Body of pancreas (tissue), 4 donors: ENCODE results near the gene ERC2. TPM values are rescaled to one million over a fixed set of nuclear protein-coding genes. Genes with fewer than 3 reads are reported as not detected.

Source experiments
- ATAC-seq: fragments of 150-250 bp; one replicate; pipeline ENCODE4 v1.9.1; 2016
- DNase-seq, 4 donors: peaks; one replicate each; pipeline ENCODE4 v3.0.0-alpha.2; 2019
- H3K27ac ChIP-seq, 4 donors: fragments of 200-600 bp; sonication (generic); 1 replicate in 3 of 4; 2 replicates in 1 of 4; pipeline versions ENCODE4 v1.5.1 to v1.6.1; 2016 to 2019; ENCODE audit warnings: mild to moderate bottlenecking in 1 of 4, mixed read lengths in 1 of 4, moderate library complexity in 1 of 4
- H3K27me3 ChIP-seq, 2 donors: fragments of 200-600 bp; sonication (generic); one replicate each; pipeline ENCODE4 v1.6.0; 2016; ENCODE audit warnings: mild to moderate bottlenecking in 1 of 2
- H3K36me3 ChIP-seq, 2 donors: fragments of 200-600 bp; sonication (generic); replicated peaks in 1 of 2; 2 replicates each; pipeline ENCODE4 v1.5.1; 2016; ENCODE audit warnings: low read depth in 2 of 2; ENCODE audit not compliant: insufficient read depth in 1 of 2
- H3K4me1 ChIP-seq: fragments of 200-600 bp; sonication (generic); one replicate; pipeline ENCODE4 v1.6.0; 2016
- H3K4me3 ChIP-seq, 2 donors: fragments of 200-600 bp; sonication (generic); 1 replicate in 1 of 2; 2 replicates in 1 of 2; pipeline ENCODE4 v1.5.1; 2016 to 2019
- H3K9me3 ChIP-seq, 3 donors: fragments of 200-600 bp; sonication (generic); 1 replicate in 2 of 3; 2 replicates in 1 of 3; pipeline ENCODE4 v1.5.1; 2016
- POLR2A ChIP-seq, 3 donors: fragments of 450-650 bp; IDR thresholded peaks; one replicate each; pipeline ENCODE4 v1.6.1; 2016; ENCODE audit warnings: antibody characterized with exemption in 3 of 3, mild to moderate bottlenecking in 2 of 3
- WGBS, 2 donors: methylation state at CpG; one replicate each; pipeline ENCODE4 v1.1.5; 2017; 5-methylcytosine and 5-hydroxymethylcytosine counted together
- intact Hi-C: fragments of 100-400 bp; cut with DNase I; formaldehyde crosslinking; loops from one replicate; pipeline ENCODE4 v1.15.1; 2023
- total RNA-seq, 2 donors: library from RNA; depleted of rRNA; stranded (reverse); fragments of >200 nt; gene quantifications; one replicate each; pipeline ENCODE4 v1.1.0, GENCODE V29; 2016
- TF ChIP-seq, protein P1 (sequence below), 7 experiments: fragments of 450-650 bp in 4 of 7; fragments of 200-600 bp in 3 of 7; sonication (generic) in 3 of 7; IDR thresholded peaks; one replicate each; pipeline ENCODE4 v1.5.1; 2016 to 2019; ENCODE audit warnings: antibody characterized with exemption in 7 of 7

The ERC2 gene
- total RNA-seq, 2 donors from 2014 or later, result 4.0 to 4.7 TPM

DNA sequence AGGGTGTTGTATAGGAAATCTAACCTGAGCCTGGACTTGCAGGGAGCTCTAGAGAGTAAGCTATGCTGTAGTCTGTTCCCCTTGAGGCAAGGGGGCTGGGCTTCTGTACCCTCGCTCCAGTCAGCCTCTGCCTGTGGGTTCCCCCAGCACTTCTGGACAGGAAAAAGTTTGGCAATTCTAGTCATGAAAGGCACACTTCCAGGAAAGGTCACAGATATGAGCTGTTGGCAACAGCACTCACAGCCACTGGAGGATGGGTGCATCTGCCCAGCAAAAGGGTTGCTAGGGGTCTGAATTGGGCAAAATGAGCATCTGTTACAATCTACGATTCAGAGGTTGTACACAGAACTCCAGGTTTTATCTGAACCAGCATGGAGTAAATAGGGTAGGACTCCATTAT lies 281.2 kb downstream of the ERC2 start:
- Histone ChIP-seq H3K27me3 (no peaks in the 10 kb centered on the region), H3K4me3 (no peak overlapping the region), H3K9me3 (no peaks in the 10 kb centered on the region), H3K4me1 (no peaks in the 10 kb centered on the region), H3K27ac (no peak overlapping the region), H3K36me3 (no peaks in the 10 kb centered on the region)
- ATAC-seq (no peak), DNase-seq (no peak)
- TF ChIP-seq POLR2A (IDR thresholded peaks at IDR 0.05), result no peak
- TF ChIP-seq, protein P1, sequence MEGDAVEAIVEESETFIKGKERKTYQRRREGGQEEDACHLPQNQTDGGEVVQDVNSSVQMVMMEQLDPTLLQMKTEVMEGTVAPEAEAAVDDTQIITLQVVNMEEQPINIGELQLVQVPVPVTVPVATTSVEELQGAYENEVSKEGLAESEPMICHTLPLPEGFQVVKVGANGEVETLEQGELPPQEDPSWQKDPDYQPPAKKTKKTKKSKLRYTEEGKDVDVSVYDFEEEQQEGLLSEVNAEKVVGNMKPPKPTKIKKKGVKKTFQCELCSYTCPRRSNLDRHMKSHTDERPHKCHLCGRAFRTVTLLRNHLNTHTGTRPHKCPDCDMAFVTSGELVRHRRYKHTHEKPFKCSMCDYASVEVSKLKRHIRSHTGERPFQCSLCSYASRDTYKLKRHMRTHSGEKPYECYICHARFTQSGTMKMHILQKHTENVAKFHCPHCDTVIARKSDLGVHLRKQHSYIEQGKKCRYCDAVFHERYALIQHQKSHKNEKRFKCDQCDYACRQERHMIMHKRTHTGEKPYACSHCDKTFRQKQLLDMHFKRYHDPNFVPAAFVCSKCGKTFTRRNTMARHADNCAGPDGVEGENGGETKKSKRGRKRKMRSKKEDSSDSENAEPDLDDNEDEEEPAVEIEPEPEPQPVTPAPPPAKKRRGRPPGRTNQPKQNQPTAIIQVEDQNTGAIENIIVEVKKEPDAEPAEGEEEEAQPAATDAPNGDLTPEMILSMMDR (IDR thresholded peaks at IDR 0.05), result no peak
- WGBS, 2 donors, result 72 to 83% methylated on average over 2 of the region's 2 CpGs
- intact Hi-C loops, result no loop called here

DNA sequence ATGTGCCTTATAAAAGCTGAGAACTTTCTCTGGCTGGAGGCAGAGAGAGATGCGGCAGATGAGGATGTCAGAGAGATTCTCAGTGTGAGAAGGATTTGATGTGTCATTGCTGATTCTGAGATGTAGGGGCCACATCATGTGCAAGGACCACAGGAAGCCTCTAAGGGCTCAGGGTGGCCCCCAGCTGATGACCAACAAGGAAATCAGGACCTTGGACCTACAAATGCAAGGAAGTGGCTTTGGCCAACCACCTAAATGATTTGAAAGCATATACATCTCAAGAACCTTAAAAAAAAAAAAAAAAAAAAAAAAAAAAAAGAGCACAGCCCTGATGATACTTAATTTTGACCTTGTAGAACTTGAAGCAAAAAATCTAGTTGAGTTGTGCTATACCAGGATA lies 282.4 kb downstream of the ERC2 start:
- no peaks in the 10 kb centered on the region for H3K4me1 ChIP-seq
- no peak for DNase-seq
- H3K27ac ChIP-seq, result no peak overlapping the region
- no peaks in the 10 kb centered on the region for H3K9me3 ChIP-seq
- H3K4me3 ChIP-seq, result no peak overlapping the region
- ATAC-seq, result no peak
- no peaks in the 10 kb centered on the region for H3K36me3 ChIP-seq
- WGBS, 2 donors, result 86 to 100% methylated on average over 1 of the region's 1 CpG
- no peak for TF ChIP-seq POLR2A (IDR thresholded peaks at IDR 0.05)
- TF ChIP-seq, protein P1 (IDR thresholded peaks at IDR 0.05), result no peak
- no peaks in the 10 kb centered on the region for H3K27me3 ChIP-seq
- intact Hi-C loops, result no loop called here

DNA sequence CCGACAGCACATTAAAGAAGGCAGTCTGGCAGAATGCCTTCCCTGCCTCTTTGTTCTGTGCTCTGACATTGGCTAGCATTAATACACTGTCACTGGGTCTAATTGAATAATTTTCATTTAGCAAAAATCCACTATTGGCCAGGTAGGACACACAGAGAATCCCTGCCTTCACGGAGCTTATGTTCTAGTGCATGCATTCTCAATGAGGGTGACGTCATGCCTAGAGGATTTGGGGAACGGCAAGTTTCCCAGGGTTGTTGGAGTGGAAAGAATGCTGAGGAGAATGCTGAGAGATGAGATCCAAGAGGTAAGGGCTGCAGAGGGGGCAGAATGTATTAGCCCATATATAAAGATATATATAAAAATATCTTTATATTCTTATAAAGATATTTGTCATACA lies 284.7 kb downstream of the ERC2 start:
- no peaks in the 10 kb centered on the region for H3K27me3 ChIP-seq
- intact Hi-C loops, result no loop called here
- WGBS, 2 donors, result 67 to 68% methylated on average over 4 of the region's 4 CpGs
- TF ChIP-seq POLR2A (IDR thresholded peaks at IDR 0.05), result no peak
- TF ChIP-seq, protein P1 (IDR thresholded peaks at IDR 0.05), result no peak
- ATAC-seq (no peak), DNase-seq (no peak)
- no peaks in the 10 kb centered on the region for H3K4me1 ChIP-seq
- H3K4me3 ChIP-seq, result no peak overlapping the region
- no peaks in the 10 kb centered on the region for H3K36me3 ChIP-seq
- H3K27ac ChIP-seq, result no peak overlapping the region
- no peaks in the 10 kb centered on the region for H3K9me3 ChIP-seq

DNA sequence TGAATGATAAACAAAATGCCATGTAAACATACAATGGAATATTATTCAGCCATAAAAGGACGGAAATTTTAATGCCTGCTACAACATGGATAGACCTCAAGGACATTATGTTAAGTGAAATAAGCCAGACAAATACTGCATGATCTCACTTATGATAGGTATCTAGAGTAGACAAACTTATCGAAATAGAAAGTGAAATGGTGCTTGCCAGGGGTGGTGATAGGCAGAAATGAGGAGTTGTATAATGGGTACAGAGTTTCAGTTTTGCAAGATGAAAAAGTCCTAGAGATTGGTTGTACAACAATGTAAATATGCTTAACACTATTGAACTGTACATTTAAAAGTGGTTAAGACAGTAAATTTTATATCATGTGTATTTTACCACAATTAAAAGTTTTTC lies 287.8 kb downstream of the ERC2 start:
- Histone ChIP-seq H3K9me3 (no peaks in the 10 kb centered on the region), H3K4me3 (no peak overlapping the region), H3K27ac (no peak overlapping the region), H3K27me3 (no peaks in the 10 kb centered on the region), H3K4me1 (no peaks in the 10 kb centered on the region), H3K36me3 (no peaks in the 10 kb centered on the region)
- DNase-seq (no peak), ATAC-seq (no peak)
- intact Hi-C loops, result no loop called here
- WGBS, 2 donors, result 61 to 67% methylated on average over 2 of the region's 2 CpGs
- TF ChIP-seq, protein P1 (IDR thresholded peaks at IDR 0.05), result no peak
- TF ChIP-seq POLR2A (IDR thresholded peaks at IDR 0.05), result no peak

DNA sequence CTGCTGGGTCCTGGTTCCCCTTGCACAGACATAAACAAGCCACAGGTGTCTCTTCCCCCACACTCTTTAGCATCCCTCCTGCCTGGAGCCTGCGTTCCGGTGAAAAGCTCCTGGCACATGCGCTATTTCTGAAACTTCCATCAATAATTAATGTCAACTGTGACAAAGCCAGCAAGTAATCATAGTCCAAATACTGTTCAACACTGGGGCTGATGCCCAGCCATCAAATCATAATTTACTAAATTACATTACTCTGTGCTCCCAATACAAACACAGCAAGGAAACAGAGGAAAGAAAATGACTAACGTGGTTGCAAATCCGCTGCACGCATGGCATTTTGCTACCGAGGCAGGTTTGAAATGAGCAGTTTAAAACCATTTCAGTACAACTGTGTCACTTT lies 294.7 kb downstream of the ERC2 start:
- Histone ChIP-seq H3K27me3 (no peaks in the 10 kb centered on the region), H3K4me3 (no peak overlapping the region), H3K36me3 (no peaks in the 10 kb centered on the region), H3K4me1 (no peaks in the 10 kb centered on the region), H3K27ac (no peak overlapping the region), H3K9me3 (no peaks in the 10 kb centered on the region)
- 48 to 69% methylated on average over 7 of the region's 7 CpGs for WGBS, 2 donors
- TF ChIP-seq POLR2A (IDR thresholded peaks at IDR 0.05), result no peak
- TF ChIP-seq, protein P1 (IDR thresholded peaks at IDR 0.05), result no peak
- DNase-seq (no peak), ATAC-seq (no peak)
- intact Hi-C loops, result no loop called here
